Body of pancreas (tissue), 4 donors: ENCODE results near the gene GMPPA.

Experiments used
- CTCF ChIP-seq, 7 experiments: fragments of 450-650 bp in 4 of 7; fragments of 200-600 bp in 3 of 7; sonication (generic) in 3 of 7; IDR thresholded peaks; one replicate each; pipeline ENCODE4 v1.5.1; 2016 to 2019; ENCODE audit warnings: antibody characterized with exemption in 7 of 7
- POLR2A ChIP-seq, 3 donors: fragments of 450-650 bp; IDR thresholded peaks; one replicate each; pipeline ENCODE4 v1.6.1; 2016; ENCODE audit warnings: antibody characterized with exemption in 3 of 3, mild to moderate bottlenecking in 2 of 3

DNA sequence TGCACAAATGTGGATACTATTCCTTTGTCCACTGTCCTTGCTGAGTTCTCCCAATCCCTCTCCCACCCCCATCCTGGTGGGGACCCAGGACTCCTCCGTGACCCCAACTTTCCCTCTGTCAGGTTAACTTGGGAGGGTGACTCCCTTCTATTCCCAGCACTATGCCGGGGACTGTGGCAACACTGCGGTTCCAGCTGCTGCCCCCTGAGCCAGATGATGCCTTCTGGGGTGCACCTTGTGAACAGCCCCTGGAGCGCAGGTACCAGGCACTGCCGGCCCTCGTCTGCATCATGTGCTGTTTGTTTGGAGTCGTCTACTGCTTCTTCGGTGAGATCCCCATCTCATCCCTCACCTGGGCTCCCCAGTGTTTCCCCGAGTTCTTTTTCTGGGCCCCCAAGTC is 45.9 kb downstream of the GMPPA start:
- TF ChIP-seq CTCF (IDR thresholded peaks at IDR 0.05) (no peak), POLR2A (IDR thresholded peaks at IDR 0.05) (no peak)
